ENCODE measurements around the gene CNTFR.

The CNTFR gene

GRCh38 chr9:34620061-34620994, 30.8 kb upstream of the CNTFR start, which contains the start of gene DCTN3:
Gene DCTN3, minus strand, starts transcription at chr9:34620495. Its CDS starts 31 bp downstream, at chr9:34620464.
- peak; percentile 80 for DNase-seq (ENCODE audit: low read depth)

- no peak for DNase-seq (ENCODE audit: low read depth)
These were observed 25.6 kb upstream of the CNTFR start for GRCh38 chr9:34615132-34615531.

- DNase-seq (ENCODE audit: low read depth): peak; percentile 24
These were observed 23.4 kb upstream of the CNTFR start for GRCh38 chr9:34612788-34613390.

GRCh38 chr9:34611811-34612787, 22.6 kb upstream of the CNTFR start, which contains the start of gene RPP25L:
Gene RPP25L, minus strand, starts transcription at chr9:34612097. Its CDS starts 801 bp downstream, at chr9:34611296.
- DNase-seq (ENCODE audit: low read depth): peak; percentile 18

- no peak for DNase-seq (ENCODE audit: low read depth)
These were observed 21.8 kb upstream of the CNTFR start for GRCh38 chr9:34611251-34611810.

- no peak for DNase-seq (ENCODE audit: low read depth)
These were observed 21.1 kb upstream of the CNTFR start for GRCh38 chr9:34610434-34611206.

- no peak for DNase-seq (ENCODE audit: low read depth)
These were observed 17.8 kb upstream of the CNTFR start for GRCh38 chr9:34607331-34607730.

GRCh38 chr9:34606905-34607304, 17.4 kb upstream of the CNTFR start:
- no peak for DNase-seq (ENCODE audit: low read depth)

- no peak for DNase-seq (ENCODE audit: low read depth)
These were observed 16.7 kb upstream of the CNTFR start for GRCh38 chr9:34606190-34606589.

GRCh38 chr9:34603610-34604231, 14.2 kb upstream of the CNTFR start:
- DNase-seq (ENCODE audit: low read depth): peak; percentile 10

- DNase-seq (ENCODE audit: low read depth): no peak
These were observed 12.5 kb upstream of the CNTFR start for GRCh38 chr9:34601937-34602573.

GRCh38 chr9:34600908-34601307, 11.4 kb upstream of the CNTFR start:
- DNase-seq (ENCODE audit: low read depth): no peak

GRCh38 chr9:34599546-34599945, 10.0 kb upstream of the CNTFR start:
- DNase-seq (ENCODE audit: low read depth): no peak

- no peak for DNase-seq (ENCODE audit: low read depth)
These were observed 4.7 kb upstream of the CNTFR start for GRCh38 chr9:34594177-34594576.

- no peak for DNase-seq (ENCODE audit: low read depth)
These were observed 3.5 kb upstream of the CNTFR start for GRCh38 chr9:34592895-34593601.

GRCh38 chr9:34591917-34592866, 2.7 kb upstream of the CNTFR start:
- DNase-seq (ENCODE audit: low read depth): no peak

GRCh38 chr9:34591248-34591916, 1.9 kb upstream of the CNTFR start:
- peak; percentile 9 for DNase-seq (ENCODE audit: low read depth)

Measured in non-pigmented ciliary epithelial cell (primary cell).